NCI-H446 (cell line): ENCODE data around the gene CEP20.

Experiments used
- DNase-seq, 2 experiments: peaks; one replicate each; lab custom pipeline; 2025; lab: John Stamatoyannopoulos, UW

CEP20 gene

GRCh38 chr16:15832241-15832640 is 56.2 kb downstream of the CEP20 start:
- DNase-seq = no peak

GRCh38 chr16:15830832-15831451 is 57.5 kb downstream of the CEP20 start:
- DNase-seq = no peak

DNA sequence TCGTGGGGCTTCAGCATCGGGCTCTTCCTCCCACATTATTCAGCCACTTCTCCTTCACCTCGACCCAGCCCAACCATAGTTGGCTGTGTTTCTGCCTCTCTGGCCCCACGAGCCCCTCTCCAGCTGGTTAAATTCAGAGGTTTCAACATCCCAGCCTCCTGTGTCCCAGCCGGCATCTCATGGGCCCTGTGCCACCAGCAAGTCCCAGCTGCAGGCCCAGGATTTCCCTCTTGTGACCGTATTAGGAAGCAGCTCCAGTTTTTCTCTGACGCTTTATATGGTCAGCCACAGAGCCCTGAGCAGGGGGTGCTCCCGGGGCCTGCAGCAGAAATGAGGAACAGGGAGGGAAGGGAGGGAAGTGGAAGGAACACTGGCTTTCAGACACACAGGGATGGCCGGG is 58.9 kb downstream of the CEP20 start:
- peak in 1 of 2 experiments; percentile 6 for DNase-seq

GRCh38 chr16:15827709-15828343 is 60.6 kb downstream of the CEP20 start:
- DNase-seq = no peak

DNA sequence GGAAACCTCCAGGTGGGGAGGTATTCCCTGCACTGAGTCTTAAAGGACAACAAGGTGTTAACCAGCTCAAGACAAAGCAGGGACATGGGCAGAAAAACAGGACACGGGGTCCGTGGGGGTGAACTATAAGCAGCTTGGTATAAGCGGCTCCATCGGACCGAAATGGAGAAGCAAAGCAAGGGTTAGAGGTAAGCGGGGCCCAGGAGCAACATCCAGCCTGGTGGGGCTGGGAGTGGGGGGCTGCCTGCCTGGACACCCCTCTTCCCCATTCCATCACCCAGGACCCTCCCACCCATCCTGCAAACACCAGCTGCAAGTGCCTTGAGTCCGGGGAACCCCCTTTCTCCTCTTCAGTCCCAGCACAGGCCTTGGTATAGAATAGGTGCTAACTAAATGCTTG is 61.1 kb downstream of the CEP20 start:
- DNase-seq = no peak

DNA sequence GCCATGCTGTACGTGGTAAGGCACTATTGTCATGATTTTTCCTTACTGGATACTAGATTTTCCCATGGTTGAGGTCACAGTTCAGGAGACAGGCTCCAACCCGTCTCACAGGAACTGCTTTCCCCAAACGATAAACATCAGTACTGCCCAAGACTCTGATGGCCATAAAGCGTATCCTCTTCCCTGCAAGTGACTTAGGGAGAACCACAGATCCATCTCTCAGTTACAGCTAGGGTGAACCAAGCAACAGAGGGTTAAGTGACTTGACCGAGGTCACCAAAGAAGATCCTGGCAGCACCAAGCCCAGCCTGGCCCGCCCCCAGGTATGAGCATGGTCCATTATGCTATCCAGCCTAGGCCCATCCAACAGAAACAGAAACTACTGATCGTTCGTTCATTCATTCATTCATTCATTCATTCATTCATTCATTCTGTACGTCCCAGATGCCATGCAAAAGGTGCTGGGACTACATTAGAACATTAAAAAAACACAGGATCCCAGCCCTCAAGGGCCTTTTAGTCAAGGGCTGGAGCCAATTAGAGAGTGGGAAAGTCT is 62.6 kb downstream of the CEP20 start:
- no peak for DNase-seq

DNA sequence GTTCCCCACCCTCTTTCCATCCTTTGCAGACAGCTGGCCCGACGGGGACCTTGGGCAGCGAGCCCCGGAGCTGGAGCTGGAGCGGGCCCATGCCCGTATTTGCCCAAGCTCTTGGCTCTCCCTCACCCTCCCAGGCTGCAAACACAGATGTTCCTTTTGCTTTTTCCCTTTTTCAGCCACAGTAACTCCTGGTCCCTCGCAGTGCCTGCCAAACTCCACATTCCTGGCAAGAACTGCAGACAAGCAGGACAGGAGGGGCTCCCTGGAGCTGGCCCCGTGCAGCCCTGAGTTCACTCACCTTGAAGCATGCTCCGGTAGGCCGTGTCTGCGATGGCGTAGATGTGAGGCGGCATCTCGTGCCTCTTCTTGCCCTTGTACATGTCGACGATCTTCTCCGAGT is 65.4 kb downstream of the CEP20 start:
- peak; percentile 81 to 89 for DNase-seq

GRCh38 chr16:15820837-15821236 is 67.6 kb downstream of the CEP20 start:
- no peak for DNase-seq

GRCh38 chr16:15819046-15819445 is 69.4 kb downstream of the CEP20 start:
- DNase-seq = no peak

DNA sequence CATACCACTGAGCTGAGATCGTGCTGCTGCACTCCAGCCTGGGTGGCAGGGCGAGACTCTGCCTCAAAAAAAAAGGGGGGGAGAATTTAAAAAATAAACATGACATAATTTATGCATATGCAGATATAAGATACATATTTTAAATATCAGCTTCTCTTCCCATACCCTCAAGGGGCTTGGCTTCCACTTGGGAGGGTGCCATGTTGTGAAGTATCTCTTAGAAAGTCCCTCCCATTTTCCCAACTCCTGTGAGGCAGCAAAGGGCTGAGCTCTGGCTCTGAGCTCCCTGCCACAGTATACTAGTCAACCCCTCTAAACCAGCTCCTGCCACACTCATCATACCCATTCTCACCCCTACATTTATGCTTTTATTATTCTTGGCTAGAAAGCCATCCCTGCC is 71.0 kb downstream of the CEP20 start:
- DNase-seq = no peak

- no peak for DNase-seq
Measured at GRCh38 chr16:15816228-15816627, 72.2 kb downstream of the CEP20 start.
